Measurements from ENCODE around the gene SLC35B2.

GRCh38 chr6:44268095-44268628 lies 10.8 kb upstream of the SLC35B2 start:
- TF ChIP-seq CTCF (IDR thresholded peaks at IDR 0.05) (peak; percentile 77 to 95 (median 88)), POLR2A (IDR thresholded peaks at IDR 0.05) (no peak)
